Smooth muscle cell (in vitro differentiated cells): ENCODE data around the gene TLR6. TPM values are rescaled to one million over a fixed set of nuclear protein-coding genes. Genes with fewer than 3 reads are reported as not detected.
A peak's percentile ranks its signal among the peaks of the same experiment; 100 is the strongest.

Experiments used
- DNase-seq: peaks from one replicate; lab custom pipeline; 2025; ENCODE audit not compliant: unreplicated experiment; lab: John Stamatoyannopoulos, UW
- H2AFZ ChIP-seq: fragments of 200-600 bp; sonication (generic); 2 replicates; pipeline ENCODE4 v1.6.0; 2016; ENCODE audit warnings: antibody characterized with exemption, low read depth, mild to moderate bottlenecking
- H3F3A ChIP-seq: fragments of 200-600 bp; sonication (generic); 2 replicates; pipeline ENCODE4 v1.6.0; 2017; ENCODE audit warnings: antibody characterized with exemption, low read depth
- H3K27ac ChIP-seq: fragments of 200-600 bp; sonication (generic); 2 replicates; pipeline ENCODE4 v1.5.1; 2016; ENCODE audit warnings: low read depth, mild to moderate bottlenecking
- H3K27me3 ChIP-seq: fragments of 200-600 bp; sonication (generic); 2 replicates; pipeline ENCODE4 v1.6.1; 2016; ENCODE audit warnings: low read depth, mild to moderate bottlenecking
- H3K36me3 ChIP-seq: fragments of 200-600 bp; sonication (generic); 2 replicates; pipeline ENCODE4 v1.5.1; 2016; ENCODE audit warnings: low read depth
- H3K4me1 ChIP-seq: fragments of 200-600 bp; sonication (generic); 2 replicates; pipeline ENCODE4 v1.5.1; 2016; ENCODE audit warnings: low read depth
- H3K4me2 ChIP-seq: fragments of 200-600 bp; sonication (generic); 2 replicates; pipeline ENCODE4 v1.6.0; 2016; ENCODE audit warnings: mild to moderate bottlenecking
- H3K4me3 ChIP-seq: fragments of 200-600 bp; sonication (generic); 2 replicates; pipeline ENCODE4 v1.5.1; 2016; ENCODE audit warnings: mild to moderate bottlenecking
- H3K79me2 ChIP-seq: fragments of 200-600 bp; sonication (generic); 2 replicates; pipeline ENCODE4 v1.6.0; 2016; ENCODE audit warnings: low read depth, mild to moderate bottlenecking
- H3K9ac ChIP-seq: fragments of 200-600 bp; sonication (generic); 2 replicates; pipeline ENCODE4 v1.6.0; 2016; ENCODE audit warnings: low read depth
- H3K9me3 ChIP-seq: fragments of 200-600 bp; sonication (generic); replicated peaks from 2 replicates; pipeline ENCODE4 v1.5.1; 2016; ENCODE audit warnings: low read depth
- H4K20me1 ChIP-seq: fragments of 200-600 bp; sonication (generic); 2 replicates; pipeline ENCODE4 v1.6.0; 2016; ENCODE audit warnings: low read depth
- WGBS: methylation state at CpG from one replicate; pipeline ENCODE4 v1.1.7; 2016; ENCODE audit warnings: low lambda C conversion rate; 5-methylcytosine and 5-hydroxymethylcytosine counted together
- polyA plus RNA-seq: library from polyadenylated mRNA; unstranded; fragments of >200 nt; fragmentation: Nextera tagmentation; extraction: Ambion mirVana; gene quantifications from 2 replicates; pipeline ENCODE4 v1.2.1, GENCODE V29; 2016
- total RNA-seq: library from RNA; depleted of rRNA; stranded (reverse); fragments of >200 nt; gene quantifications from 2 replicates; pipeline ENCODE4 v1.2.3, GENCODE V29; 2014
- TF ChIP-seq, protein P1 (sequence below): fragments of 200-600 bp; sonication (generic); IDR thresholded peaks from 2 replicates; pipeline ENCODE4 v1.5.1; 2017; ENCODE audit warnings: borderline replicate concordance, mild to moderate bottlenecking, antibody characterized with exemption; ENCODE audit not compliant: insufficient read depth, poor library complexity, severe bottlenecking

TLR6 gene
- total and polyA plus RNA-seq, 2 experiments from 2014 or later, result 0.17 to 4.4 TPM

DNA sequence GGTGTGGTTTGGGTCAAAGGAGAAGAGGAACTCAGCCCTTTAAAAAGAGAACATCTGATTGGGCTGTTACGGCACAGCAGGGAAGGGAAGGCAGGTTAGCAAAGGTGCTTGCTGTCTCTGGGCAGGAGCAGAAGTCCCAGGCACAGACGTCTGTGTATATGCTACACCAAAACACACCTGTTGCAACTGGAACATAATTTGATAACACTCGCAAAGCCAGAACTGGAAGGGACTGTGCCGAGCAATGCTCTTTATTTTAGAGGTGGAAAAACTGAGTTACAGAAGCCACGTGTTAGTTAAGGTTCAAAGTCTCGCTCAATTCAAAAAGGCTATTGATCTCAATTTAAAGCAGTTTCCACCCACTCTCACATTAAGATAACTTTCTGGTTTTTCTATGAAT is 8.8 kb upstream of the TLR6 start:
- H3K4me3 ChIP-seq, result no peak overlapping the region
- peaks cover 17% of the 10 kb centered on the region for H3K4me1 ChIP-seq
- no peak overlapping the region for H2AFZ ChIP-seq
- no peaks in the 10 kb centered on the region for H3K36me3 ChIP-seq
- peaks cover 15% of the 10 kb centered on the region for H4K20me1 ChIP-seq
- H3K4me2 ChIP-seq, result no peak overlapping the region
- H3K27me3 ChIP-seq, result no peaks in the 10 kb centered on the region
- no peak for DNase-seq
- no peak overlapping the region for H3K27ac ChIP-seq
- no peaks in the 10 kb centered on the region for H3K9me3 ChIP-seq
- H3K79me2 ChIP-seq, result peaks cover 28% of the 10 kb centered on the region
- no peak overlapping the region for H3K9ac ChIP-seq
- TF ChIP-seq, protein P1, sequence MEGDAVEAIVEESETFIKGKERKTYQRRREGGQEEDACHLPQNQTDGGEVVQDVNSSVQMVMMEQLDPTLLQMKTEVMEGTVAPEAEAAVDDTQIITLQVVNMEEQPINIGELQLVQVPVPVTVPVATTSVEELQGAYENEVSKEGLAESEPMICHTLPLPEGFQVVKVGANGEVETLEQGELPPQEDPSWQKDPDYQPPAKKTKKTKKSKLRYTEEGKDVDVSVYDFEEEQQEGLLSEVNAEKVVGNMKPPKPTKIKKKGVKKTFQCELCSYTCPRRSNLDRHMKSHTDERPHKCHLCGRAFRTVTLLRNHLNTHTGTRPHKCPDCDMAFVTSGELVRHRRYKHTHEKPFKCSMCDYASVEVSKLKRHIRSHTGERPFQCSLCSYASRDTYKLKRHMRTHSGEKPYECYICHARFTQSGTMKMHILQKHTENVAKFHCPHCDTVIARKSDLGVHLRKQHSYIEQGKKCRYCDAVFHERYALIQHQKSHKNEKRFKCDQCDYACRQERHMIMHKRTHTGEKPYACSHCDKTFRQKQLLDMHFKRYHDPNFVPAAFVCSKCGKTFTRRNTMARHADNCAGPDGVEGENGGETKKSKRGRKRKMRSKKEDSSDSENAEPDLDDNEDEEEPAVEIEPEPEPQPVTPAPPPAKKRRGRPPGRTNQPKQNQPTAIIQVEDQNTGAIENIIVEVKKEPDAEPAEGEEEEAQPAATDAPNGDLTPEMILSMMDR, result no peak
- 84% methylated on average over 6 of the region's 6 CpGs for WGBS
- peaks cover 10% of the 10 kb centered on the region for H3F3A ChIP-seq

DNA sequence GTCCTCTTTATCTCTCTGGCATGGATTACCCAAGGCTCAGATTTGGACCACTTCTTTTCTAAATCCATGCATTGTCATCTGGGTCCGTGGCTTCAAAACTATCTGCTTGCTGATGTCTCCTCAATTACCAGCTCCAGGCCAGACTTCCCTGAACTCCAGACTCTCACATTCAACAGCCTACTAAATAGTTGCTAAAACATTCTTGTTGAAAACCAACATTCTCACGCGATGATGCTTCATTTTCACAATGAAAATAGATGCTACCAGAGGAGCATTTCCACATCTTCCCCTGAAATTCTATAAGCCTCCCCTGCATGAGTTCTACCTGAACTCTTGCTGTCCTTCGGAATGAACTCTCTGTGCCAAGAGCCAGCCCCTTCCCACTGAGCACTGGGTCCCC is 5.2 kb upstream of the TLR6 start:
- Histone ChIP-seq H3K9me3 (no peaks in the 10 kb centered on the region), H3K4me1 (no peaks in the 10 kb centered on the region), H3K36me3 (no peaks in the 10 kb centered on the region), H3F3A (peaks cover 6% of the 10 kb centered on the region), H3K4me3 (no peak overlapping the region), H4K20me1 (no peaks in the 10 kb centered on the region), H3K27me3 (no peaks in the 10 kb centered on the region), H2AFZ (peak overlapping the region; percentile 31), H3K79me2 (no peaks in the 10 kb centered on the region), H3K9ac (no peak overlapping the region), H3K27ac (no peak overlapping the region), H3K4me2 (no peak overlapping the region)
- TF ChIP-seq, protein P1, result no peak
- no peak for DNase-seq
- 79% methylated on average over 4 of the region's 4 CpGs for WGBS

DNA sequence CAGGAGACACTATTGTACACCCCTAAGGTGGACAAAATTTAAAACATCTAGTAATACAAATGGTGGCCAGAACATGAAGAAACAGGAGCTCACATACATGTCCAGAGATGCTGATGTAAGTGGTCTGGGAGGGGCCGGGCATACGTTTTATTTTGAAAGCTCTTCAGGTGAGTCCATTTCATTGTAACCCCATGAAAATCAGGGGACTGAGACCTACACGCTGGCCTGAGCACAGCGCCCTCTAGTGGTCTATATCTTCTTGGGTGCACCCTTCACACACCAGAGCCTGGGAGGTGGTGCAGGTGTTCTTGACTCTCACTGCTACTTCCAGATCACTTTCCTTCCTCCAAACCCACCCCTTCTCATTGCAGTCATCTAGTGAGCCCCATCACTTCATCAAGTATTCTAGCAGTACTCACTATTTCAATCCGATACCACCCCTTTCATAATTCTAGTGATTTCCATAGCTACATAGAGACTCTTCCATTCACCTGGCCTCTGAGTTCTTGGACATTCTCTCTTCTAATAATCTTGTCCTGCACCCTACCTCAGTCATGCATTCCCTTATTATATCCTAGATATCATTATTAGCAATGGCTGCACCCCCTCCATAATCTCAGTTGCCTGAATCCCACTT is 4.3 kb upstream of the TLR6 start:
- Histone ChIP-seq H3K36me3 (no peaks in the 10 kb centered on the region), H2AFZ (no peak overlapping the region), H3K4me1 (no peaks in the 10 kb centered on the region), H3K4me3 (no peak overlapping the region), H3K27ac (no peak overlapping the region), H3K79me2 (no peaks in the 10 kb centered on the region), H3K4me2 (no peak overlapping the region), H3K9ac (no peak overlapping the region), H3K9me3 (no peaks in the 10 kb centered on the region), H4K20me1 (no peaks in the 10 kb centered on the region), H3F3A (peaks cover 6% of the 10 kb centered on the region), H3K27me3 (no peaks in the 10 kb centered on the region)
- no peak for DNase-seq
- TF ChIP-seq, protein P1, result peak; percentile 88
- WGBS, result 30% methylated on average over 5 of the region's 5 CpGs

DNA sequence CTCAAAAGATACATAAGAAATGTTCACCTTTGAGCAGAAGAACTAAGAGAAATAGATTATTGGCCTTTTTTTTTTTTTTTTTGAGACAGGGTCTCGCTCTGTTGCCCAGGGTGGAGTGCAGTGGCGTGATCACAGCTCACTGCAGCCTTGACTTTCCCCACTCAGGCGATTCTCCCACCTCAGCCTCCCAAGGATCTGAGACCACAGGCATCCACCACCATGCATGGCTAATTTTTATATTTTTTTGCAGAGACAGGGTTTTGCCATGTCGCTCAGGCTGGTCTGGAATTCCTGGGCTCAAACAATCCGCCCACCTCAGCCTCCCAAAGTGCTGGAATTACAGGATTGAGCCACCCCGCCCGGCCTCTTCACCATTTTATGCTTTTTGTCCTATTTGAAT is 2.9 kb upstream of the TLR6 start:
- Histone ChIP-seq H4K20me1 (no peaks in the 10 kb centered on the region), H3K9ac (no peak overlapping the region), H3K36me3 (no peaks in the 10 kb centered on the region), H3K9me3 (no peaks in the 10 kb centered on the region), H3K4me1 (no peaks in the 10 kb centered on the region), H3K4me3 (no peak overlapping the region), H3K4me2 (no peak overlapping the region), H3K79me2 (no peaks in the 10 kb centered on the region), H3K27me3 (no peaks in the 10 kb centered on the region), H3F3A (peaks cover 6% of the 10 kb centered on the region), H2AFZ (no peak overlapping the region), H3K27ac (no peak overlapping the region)
- WGBS, result 85% methylated on average over 7 of the region's 7 CpGs
- no peak for DNase-seq
- TF ChIP-seq, protein P1, result no peak
